Measurements from ENCODE around the gene SLC39A5.

DNA sequence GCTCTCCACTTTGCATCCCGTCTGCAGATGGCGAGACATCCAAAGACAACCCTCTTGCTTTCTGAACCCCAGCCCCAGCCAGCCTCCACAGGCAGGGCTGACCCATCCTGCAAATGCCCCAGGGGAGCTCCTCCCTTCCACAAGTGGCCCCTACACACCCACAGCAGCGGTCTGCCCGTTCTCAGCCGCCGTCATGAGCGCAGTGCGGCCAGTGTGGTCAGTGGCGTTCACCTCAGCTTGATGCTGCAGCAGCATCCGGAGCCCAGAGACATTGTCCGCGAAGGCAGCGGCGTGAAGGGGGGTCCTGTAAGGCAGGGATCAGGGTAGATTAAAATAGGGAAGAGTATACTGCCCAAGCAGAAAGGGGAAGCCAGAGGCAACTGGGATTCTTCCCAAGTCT lies 14.6 kb downstream of the SLC39A5 start:
- TF ChIP-seq, protein P1, sequence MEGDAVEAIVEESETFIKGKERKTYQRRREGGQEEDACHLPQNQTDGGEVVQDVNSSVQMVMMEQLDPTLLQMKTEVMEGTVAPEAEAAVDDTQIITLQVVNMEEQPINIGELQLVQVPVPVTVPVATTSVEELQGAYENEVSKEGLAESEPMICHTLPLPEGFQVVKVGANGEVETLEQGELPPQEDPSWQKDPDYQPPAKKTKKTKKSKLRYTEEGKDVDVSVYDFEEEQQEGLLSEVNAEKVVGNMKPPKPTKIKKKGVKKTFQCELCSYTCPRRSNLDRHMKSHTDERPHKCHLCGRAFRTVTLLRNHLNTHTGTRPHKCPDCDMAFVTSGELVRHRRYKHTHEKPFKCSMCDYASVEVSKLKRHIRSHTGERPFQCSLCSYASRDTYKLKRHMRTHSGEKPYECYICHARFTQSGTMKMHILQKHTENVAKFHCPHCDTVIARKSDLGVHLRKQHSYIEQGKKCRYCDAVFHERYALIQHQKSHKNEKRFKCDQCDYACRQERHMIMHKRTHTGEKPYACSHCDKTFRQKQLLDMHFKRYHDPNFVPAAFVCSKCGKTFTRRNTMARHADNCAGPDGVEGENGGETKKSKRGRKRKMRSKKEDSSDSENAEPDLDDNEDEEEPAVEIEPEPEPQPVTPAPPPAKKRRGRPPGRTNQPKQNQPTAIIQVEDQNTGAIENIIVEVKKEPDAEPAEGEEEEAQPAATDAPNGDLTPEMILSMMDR (IDR thresholded peaks at IDR 0.05): no peak
- no peak for TF ChIP-seq EZH2 (IDR thresholded peaks at IDR 0.05)

Measured in neural progenitor cell (in vitro differentiated cells).